ENCODE data around the gene LYPD8. TPM values are rescaled to one million over a fixed set of nuclear protein-coding genes. Genes with fewer than 3 reads are reported as not detected.

The LYPD8 gene
- total and polyA plus RNA-seq, 2 experiments from 2014 or later: not detected

DNA sequence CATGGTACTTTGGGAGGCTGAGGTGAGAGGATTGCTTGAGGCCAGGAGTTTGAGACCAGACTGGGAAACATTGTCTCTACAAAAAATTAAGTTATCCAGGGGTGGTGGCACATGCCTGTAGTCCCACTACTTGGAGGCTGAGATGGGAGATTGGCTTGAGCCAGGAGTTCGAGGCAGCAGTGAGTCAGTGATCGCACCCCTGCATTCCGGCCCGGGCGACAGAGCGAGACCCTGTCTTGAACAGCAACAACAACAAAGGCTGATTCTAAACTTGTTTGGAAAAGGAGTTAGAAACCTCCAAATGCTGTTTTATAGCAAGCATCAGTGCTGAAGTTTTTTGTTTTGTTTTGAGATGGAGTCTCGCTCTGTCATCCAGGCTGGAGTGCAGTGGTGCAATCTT is 14.7 kb downstream of the LYPD8 start (continued):
- TF ChIP-seq, protein P1, sequence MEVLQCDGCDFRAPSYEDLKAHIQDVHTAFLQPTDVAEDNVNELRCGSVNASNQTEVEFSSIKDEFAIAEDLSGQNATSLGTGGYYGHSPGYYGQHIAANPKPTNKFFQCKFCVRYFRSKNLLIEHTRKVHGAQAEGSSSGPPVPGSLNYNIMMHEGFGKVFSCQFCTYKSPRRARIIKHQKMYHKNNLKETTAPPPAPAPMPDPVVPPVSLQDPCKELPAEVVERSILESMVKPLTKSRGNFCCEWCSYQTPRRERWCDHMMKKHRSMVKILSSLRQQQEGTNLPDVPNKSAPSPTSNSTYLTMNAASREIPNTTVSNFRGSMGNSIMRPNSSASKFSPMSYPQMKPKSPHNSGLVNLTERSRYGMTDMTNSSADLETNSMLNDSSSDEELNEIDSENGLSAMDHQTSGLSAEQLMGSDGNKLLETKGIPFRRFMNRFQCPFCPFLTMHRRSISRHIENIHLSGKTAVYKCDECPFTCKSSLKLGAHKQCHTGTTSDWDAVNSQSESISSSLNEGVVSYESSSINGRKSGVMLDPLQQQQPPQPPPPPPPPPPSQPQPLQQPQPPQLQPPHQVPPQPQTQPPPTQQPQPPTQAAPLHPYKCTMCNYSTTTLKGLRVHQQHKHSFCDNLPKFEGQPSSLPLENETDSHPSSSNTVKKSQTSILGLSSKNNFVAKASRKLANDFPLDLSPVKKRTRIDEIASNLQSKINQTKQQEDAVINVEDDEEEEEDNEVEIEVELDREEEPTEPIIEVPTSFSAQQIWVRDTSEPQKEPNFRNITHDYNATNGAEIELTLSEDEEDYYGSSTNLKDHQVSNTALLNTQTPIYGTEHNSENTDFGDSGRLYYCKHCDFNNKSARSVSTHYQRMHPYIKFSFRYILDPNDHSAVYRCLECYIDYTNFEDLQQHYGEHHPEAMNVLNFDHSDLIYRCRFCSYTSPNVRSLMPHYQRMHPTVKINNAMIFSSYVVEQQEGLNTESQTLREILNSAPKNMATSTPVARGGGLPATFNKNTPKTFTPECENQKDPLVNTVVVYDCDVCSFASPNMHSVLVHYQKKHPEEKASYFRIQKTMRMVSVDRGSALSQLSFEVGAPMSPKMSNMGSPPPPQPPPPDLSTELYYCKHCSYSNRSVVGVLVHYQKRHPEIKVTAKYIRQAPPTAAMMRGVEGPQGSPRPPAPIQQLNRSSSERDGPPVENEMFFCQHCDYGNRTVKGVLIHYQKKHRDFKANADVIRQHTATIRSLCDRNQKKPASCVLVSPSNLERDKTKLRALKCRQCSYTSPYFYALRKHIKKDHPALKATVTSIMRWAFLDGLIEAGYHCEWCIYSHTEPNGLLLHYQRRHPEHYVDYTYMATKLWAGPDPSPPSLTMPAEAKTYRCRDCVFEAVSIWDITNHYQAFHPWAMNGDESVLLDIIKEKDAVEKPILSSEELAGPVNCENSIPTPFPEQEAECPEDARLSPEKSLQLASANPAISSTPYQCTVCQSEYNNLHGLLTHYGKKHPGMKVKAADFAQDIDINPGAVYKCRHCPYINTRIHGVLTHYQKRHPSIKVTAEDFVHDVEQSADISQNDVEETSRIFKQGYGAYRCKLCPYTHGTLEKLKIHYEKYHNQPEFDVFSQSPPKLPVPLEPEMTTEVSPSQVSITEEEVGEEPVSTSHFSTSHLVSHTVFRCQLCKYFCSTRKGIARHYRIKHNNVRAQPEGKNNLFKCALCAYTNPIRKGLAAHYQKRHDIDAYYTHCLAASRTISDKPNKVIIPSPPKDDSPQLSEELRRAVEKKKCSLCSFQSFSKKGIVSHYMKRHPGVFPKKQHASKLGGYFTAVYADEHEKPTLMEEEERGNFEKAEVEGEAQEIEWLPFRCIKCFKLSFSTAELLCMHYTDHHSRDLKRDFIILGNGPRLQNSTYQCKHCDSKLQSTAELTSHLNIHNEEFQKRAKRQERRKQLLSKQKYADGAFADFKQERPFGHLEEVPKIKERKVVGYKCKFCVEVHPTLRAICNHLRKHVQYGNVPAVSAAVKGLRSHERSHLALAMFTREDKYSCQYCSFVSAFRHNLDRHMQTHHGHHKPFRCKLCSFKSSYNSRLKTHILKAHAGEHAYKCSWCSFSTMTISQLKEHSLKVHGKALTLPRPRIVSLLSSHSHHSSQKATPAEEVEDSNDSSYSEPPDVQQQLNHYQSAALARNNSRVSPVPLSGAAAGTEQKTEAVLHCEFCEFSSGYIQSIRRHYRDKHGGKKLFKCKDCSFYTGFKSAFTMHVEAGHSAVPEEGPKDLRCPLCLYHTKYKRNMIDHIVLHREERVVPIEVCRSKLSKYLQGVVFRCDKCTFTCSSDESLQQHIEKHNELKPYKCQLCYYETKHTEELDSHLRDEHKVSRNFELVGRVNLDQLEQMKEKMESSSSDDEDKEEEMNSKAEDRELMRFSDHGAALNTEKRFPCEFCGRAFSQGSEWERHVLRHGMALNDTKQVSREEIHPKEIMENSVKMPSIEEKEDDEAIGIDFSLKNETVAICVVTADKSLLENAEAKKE (CRISPR knock-in tag; IDR thresholded peaks at IDR 0.05): no peak
- no peak for TF ChIP-seq NANOG (IDR thresholded peaks at IDR 0.05; ENCODE audit: borderline replicate concordance)
- no peak for TF ChIP-seq STAT1 (IDR thresholded peaks at IDR 0.05; ENCODE audit: unreplicated experiment)
- TF ChIP-seq, protein P2, sequence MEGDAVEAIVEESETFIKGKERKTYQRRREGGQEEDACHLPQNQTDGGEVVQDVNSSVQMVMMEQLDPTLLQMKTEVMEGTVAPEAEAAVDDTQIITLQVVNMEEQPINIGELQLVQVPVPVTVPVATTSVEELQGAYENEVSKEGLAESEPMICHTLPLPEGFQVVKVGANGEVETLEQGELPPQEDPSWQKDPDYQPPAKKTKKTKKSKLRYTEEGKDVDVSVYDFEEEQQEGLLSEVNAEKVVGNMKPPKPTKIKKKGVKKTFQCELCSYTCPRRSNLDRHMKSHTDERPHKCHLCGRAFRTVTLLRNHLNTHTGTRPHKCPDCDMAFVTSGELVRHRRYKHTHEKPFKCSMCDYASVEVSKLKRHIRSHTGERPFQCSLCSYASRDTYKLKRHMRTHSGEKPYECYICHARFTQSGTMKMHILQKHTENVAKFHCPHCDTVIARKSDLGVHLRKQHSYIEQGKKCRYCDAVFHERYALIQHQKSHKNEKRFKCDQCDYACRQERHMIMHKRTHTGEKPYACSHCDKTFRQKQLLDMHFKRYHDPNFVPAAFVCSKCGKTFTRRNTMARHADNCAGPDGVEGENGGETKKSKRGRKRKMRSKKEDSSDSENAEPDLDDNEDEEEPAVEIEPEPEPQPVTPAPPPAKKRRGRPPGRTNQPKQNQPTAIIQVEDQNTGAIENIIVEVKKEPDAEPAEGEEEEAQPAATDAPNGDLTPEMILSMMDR (conservative IDR thresholded peaks at IDR 0.05; ENCODE audit: low read depth in 2 of 2): no peak
- TF ChIP-seq, protein P3, sequence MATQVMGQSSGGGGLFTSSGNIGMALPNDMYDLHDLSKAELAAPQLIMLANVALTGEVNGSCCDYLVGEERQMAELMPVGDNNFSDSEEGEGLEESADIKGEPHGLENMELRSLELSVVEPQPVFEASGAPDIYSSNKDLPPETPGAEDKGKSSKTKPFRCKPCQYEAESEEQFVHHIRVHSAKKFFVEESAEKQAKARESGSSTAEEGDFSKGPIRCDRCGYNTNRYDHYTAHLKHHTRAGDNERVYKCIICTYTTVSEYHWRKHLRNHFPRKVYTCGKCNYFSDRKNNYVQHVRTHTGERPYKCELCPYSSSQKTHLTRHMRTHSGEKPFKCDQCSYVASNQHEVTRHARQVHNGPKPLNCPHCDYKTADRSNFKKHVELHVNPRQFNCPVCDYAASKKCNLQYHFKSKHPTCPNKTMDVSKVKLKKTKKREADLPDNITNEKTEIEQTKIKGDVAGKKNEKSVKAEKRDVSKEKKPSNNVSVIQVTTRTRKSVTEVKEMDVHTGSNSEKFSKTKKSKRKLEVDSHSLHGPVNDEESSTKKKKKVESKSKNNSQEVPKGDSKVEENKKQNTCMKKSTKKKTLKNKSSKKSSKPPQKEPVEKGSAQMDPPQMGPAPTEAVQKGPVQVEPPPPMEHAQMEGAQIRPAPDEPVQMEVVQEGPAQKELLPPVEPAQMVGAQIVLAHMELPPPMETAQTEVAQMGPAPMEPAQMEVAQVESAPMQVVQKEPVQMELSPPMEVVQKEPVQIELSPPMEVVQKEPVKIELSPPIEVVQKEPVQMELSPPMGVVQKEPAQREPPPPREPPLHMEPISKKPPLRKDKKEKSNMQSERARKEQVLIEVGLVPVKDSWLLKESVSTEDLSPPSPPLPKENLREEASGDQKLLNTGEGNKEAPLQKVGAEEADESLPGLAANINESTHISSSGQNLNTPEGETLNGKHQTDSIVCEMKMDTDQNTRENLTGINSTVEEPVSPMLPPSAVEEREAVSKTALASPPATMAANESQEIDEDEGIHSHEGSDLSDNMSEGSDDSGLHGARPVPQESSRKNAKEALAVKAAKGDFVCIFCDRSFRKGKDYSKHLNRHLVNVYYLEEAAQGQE (IDR thresholded peaks at IDR 0.05; ENCODE audit: unreplicated experiment): no peak
- TF ChIP-seq ZNF331 (CRISPR knock-in tag; IDR thresholded peaks at IDR 0.05; ENCODE audit: low read depth): no peak
